ENCODE data around the gene GFPT2. TPM values are rescaled to one million over a fixed set of nuclear protein-coding genes. Genes with fewer than 3 reads are reported as not detected.

Gene GFPT2
- total RNA-seq, 1 experiment from 2014 or later = 0.82 TPM

GRCh38 chr5:180373454-180373853 is 20.3 kb upstream of the GFPT2 start:
- Histone ChIP-seq H3K36me3 (ENCODE audit: insufficient read depth, low read length, poor library complexity, severe bottlenecking) (no peaks in the 10 kb centered on the region), H3K4me1 (ENCODE audit: insufficient read depth, low read length, poor library complexity, severe bottlenecking) (no peaks in the 10 kb centered on the region), H3K4me3 (ENCODE audit: low read depth, low read length, poor library complexity, severe bottlenecking) (no peak overlapping the region), H3K9me3 (ENCODE audit: low read depth, low read length, poor library complexity, severe bottlenecking) (no peaks in the 10 kb centered on the region), H3K27ac (ENCODE audit: low read depth, low read length, poor library complexity, severe bottlenecking) (no peak overlapping the region), H3K27me3 (replicated peaks; ENCODE audit: insufficient read depth, low read depth, low read length, poor library complexity) (no peaks in the 10 kb centered on the region)
- CTCF ChIA-PET = no interaction called here
- intact Hi-C loops (cut with micrococcal nuclease; ENCODE audit: unreplicated experiment) = no loop called here
- TF ChIP-seq EZH2 (IDR thresholded peaks at IDR 0.05; ENCODE audit: borderline replicate concordance, low read depth, low read length, poor library complexity, severe bottlenecking) = no peak
- TF ChIP-seq, protein P1, sequence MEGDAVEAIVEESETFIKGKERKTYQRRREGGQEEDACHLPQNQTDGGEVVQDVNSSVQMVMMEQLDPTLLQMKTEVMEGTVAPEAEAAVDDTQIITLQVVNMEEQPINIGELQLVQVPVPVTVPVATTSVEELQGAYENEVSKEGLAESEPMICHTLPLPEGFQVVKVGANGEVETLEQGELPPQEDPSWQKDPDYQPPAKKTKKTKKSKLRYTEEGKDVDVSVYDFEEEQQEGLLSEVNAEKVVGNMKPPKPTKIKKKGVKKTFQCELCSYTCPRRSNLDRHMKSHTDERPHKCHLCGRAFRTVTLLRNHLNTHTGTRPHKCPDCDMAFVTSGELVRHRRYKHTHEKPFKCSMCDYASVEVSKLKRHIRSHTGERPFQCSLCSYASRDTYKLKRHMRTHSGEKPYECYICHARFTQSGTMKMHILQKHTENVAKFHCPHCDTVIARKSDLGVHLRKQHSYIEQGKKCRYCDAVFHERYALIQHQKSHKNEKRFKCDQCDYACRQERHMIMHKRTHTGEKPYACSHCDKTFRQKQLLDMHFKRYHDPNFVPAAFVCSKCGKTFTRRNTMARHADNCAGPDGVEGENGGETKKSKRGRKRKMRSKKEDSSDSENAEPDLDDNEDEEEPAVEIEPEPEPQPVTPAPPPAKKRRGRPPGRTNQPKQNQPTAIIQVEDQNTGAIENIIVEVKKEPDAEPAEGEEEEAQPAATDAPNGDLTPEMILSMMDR (conservative IDR thresholded peaks at IDR 0.05; ENCODE audit: low read depth, low read length) = no peak
- DNase-seq (ENCODE audit: low spot score) = no peak
- POLR2A ChIA-PET (ENCODE audit: low non-redundant PET) = no interaction called here
- no TSS peak for BruUV-seq (replicated peaks)

- CTCF ChIA-PET = no interaction called here
- no peak for DNase-seq (ENCODE audit: low spot score)
- no peak for TF ChIP-seq EZH2 (IDR thresholded peaks at IDR 0.05; ENCODE audit: borderline replicate concordance, low read depth, low read length, poor library complexity, severe bottlenecking)
- TF ChIP-seq, protein P1 (conservative IDR thresholded peaks at IDR 0.05; ENCODE audit: low read depth, low read length) = no peak
- H3K27ac ChIP-seq (ENCODE audit: low read depth, low read length, poor library complexity, severe bottlenecking) = no peak overlapping the region
- intact Hi-C loops (cut with micrococcal nuclease; ENCODE audit: unreplicated experiment) = no loop called here
- H3K9me3 ChIP-seq (ENCODE audit: low read depth, low read length, poor library complexity, severe bottlenecking) = no peaks in the 10 kb centered on the region
- H3K36me3 ChIP-seq (ENCODE audit: insufficient read depth, low read length, poor library complexity, severe bottlenecking) = no peaks in the 10 kb centered on the region
- POLR2A ChIA-PET (ENCODE audit: low non-redundant PET) = no interaction called here
- no peaks in the 10 kb centered on the region for H3K27me3 ChIP-seq (replicated peaks; ENCODE audit: insufficient read depth, low read depth, low read length, poor library complexity)
- no peaks in the 10 kb centered on the region for H3K4me1 ChIP-seq (ENCODE audit: insufficient read depth, low read length, poor library complexity, severe bottlenecking)
- no peak overlapping the region for H3K4me3 ChIP-seq (ENCODE audit: low read depth, low read length, poor library complexity, severe bottlenecking)
- no TSS peak for BruUV-seq (replicated peaks)
These were observed 18.8 kb upstream of the GFPT2 start for GRCh38 chr5:180371949-180372348.

- no peak for TF ChIP-seq EZH2 (IDR thresholded peaks at IDR 0.05; ENCODE audit: borderline replicate concordance, low read depth, low read length, poor library complexity, severe bottlenecking)
- TF ChIP-seq, protein P1 (conservative IDR thresholded peaks at IDR 0.05; ENCODE audit: low read depth, low read length) = no peak
- intact Hi-C loops (cut with micrococcal nuclease; ENCODE audit: unreplicated experiment) = no loop called here
- no TSS peak for BruUV-seq (replicated peaks)
- Histone ChIP-seq H3K4me3 (ENCODE audit: low read depth, low read length, poor library complexity, severe bottlenecking) (no peak overlapping the region), H3K27ac (ENCODE audit: low read depth, low read length, poor library complexity, severe bottlenecking) (no peak overlapping the region), H3K27me3 (replicated peaks; ENCODE audit: insufficient read depth, low read depth, low read length, poor library complexity) (no peaks in the 10 kb centered on the region), H3K36me3 (ENCODE audit: insufficient read depth, low read length, poor library complexity, severe bottlenecking) (no peaks in the 10 kb centered on the region), H3K4me1 (ENCODE audit: insufficient read depth, low read length, poor library complexity, severe bottlenecking) (no peaks in the 10 kb centered on the region), H3K9me3 (ENCODE audit: low read depth, low read length, poor library complexity, severe bottlenecking) (no peaks in the 10 kb centered on the region)
- ChIA-PET CTCF (no interaction called here), POLR2A (ENCODE audit: low non-redundant PET) (no interaction called here)
- no peak for DNase-seq (ENCODE audit: low spot score)
These were observed 17.9 kb upstream of the GFPT2 start for GRCh38 chr5:180370861-180371641.

Data from A673 (cell line).